Activated CD4-positive, alpha-beta T cell treated with anti-CD3 and anti-CD28 coated beads for 36 hours (primary cell): Measurements from ENCODE around the gene SECISBP2. TPM values are rescaled to one million over a fixed set of nuclear protein-coding genes. Genes with fewer than 3 reads are reported as not detected.
A peak's percentile ranks its signal among the peaks of the same experiment; 100 is the strongest.

ENCODE experiments used
- ATAC-seq: fragments of 200-7000 bp; cut with Tn5 transposase; one replicate; pipeline ENCODE4 v1.10.0; 2021; ENCODE audit warnings: mild to moderate bottlenecking, moderate library complexity
- CTCF ChIA-PET: fragments of 350-600 bp; sonication (Branson Sonifier 250); formaldehyde crosslinking; loops from one replicate; lab custom pipeline; 2021; ENCODE audit warnings: antibody characterized with exemption; lab: Charles Lee
- POLR2A ChIA-PET: fragments of 350-600 bp; sonication (Branson Sonifier 250); formaldehyde crosslinking; loops from one replicate; lab custom pipeline; 2021; ENCODE audit warnings: antibody characterized with exemption, inconsistent platforms; lab: Charles Lee
- DNase-seq: peaks from one replicate; pipeline ENCODE4 v3.0.0-alpha.2; 2020
- H3K27ac Mint-ChIP-seq: one replicate; pipeline ENCODE4 v1.8.0; 2021; ENCODE audit warnings: mixed read lengths
- H3K27me3 Mint-ChIP-seq: one replicate; pipeline ENCODE4 v1.8.0; 2021; ENCODE audit warnings: mixed read lengths
- H3K36me3 Mint-ChIP-seq: one replicate; pipeline ENCODE4 v1.8.0; 2021; ENCODE audit warnings: low read depth, mixed read lengths
- H3K4me1 Mint-ChIP-seq: one replicate; pipeline ENCODE4 v1.8.0; 2021; ENCODE audit warnings: mixed read lengths
- H3K4me3 Mint-ChIP-seq: one replicate; pipeline ENCODE4 v1.8.0; 2021; ENCODE audit warnings: mild to moderate bottlenecking, moderate library complexity, mixed read lengths
- H3K9me3 Mint-ChIP-seq: one replicate; pipeline ENCODE4 v1.8.0; 2021; ENCODE audit warnings: low read depth, mixed read lengths
- intact Hi-C, 2 experiments: fragments of 100-400 bp; cut with DNase I in 1 of 2; cut with micrococcal nuclease in 1 of 2; formaldehyde crosslinking; loops; one replicate each; pipeline versions ENCODE4 v1.14.2 to v1.15.1; 2022 to 2024; cut with DNase I, micrococcal nuclease
- total RNA-seq, 2 experiments: library from RNA; stranded (reverse); gene quantifications; one replicate each; pipeline ENCODE4 v1.2.3, GENCODE V29; 2021

SECISBP2 gene
- total RNA-seq, 2 experiments from 2014 or later: 38.6 to 49.9 TPM

DNA sequence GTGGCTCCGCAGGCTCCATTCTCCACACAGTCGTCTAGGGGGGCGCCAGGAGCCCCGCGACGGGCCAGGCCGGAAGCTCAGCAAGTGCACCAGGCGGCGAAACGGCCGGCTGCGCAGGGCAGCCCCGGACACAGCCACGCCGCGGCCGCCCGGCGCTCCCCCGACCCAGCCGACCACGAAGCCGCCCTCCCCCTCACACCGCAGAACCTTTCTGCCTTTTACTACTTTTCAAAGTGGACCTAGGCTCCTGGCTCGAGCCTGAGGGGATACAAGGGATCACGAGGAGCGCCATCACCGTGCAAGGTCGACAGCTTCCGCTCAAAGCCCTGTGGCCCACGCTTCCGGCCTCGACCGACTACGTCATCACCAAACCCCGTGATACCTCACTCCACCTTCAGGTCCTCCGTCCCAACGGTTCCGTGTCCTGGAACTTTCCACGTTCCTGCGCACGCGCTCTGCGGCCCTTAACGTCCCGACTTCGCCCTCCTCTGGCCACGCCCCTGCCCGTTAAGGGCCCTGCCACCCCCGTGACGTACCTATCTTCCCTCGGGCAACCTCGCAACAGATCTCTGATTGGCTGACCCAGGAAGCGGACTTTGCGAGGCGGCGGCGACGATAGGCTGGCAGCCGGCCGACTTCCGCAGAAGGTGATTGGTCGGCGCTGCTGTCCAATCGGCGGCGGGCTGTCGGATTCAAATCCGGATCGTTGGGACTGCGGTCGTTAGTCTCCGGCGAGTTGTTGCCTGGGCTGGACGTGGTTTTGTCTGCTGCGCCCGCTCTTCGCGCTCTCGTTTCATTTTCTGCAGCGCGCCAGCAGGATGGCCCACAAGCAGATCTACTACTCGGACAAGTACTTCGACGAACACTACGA is 7.6 kb upstream of the SECISBP2 start, which contains the start of gene CKS2:
CKS2 (plus strand) TSS at position 721 of the 871 bp plus-strand sequence; CDS start at position 819, 98 bp downstream.
- H3K36me3 Mint-ChIP-seq: peaks cover 58% of the 10 kb centered on the region

DNA sequence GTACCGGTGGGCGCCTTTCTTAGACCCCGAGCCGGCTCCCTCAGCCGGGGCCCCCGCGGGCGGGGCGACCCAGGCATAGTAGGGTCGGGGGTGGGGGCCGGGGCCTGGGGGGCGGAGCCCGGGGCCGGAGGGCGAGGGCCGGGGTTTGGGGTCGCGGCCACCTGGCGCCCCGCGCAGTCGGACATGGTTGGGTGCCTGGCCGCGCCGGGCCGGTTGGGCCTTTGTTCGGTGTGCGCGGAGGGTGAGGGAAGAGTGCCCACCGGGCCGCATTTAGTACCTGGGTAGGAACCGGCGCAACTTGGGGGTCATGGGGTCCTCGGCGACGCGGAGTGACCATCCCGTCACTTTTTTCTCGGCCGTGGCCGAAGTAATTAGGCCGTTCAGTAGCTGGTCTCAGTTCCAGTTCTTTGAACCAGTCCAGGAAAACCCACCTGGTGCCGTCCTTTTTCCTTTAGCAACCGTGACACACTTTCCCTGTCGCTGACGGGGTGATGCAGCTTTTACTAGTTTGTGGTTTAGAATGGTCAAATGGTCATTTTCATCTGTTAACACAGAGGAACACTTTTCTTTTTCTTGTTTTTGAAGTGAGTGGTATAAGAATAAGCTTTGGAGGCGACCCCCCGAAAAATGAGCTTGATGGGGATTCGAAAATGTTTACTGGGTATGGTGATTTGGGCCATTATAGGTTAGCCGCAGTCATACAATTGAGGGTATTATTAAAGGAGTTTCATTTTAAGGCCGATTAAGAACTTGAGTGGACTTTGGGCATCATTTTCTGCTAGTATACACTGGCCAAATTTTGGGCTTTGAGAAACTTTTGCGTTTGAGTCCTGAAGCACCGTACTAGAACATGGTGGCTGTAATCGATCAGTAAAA is 6.7 kb upstream of the SECISBP2 start:
- Mint-ChIP-seq H3K4me3 (peak overlapping the region; percentile 87), H3K9me3 (no peaks in the 10 kb centered on the region), H3K4me1 (peaks cover 44% of the 10 kb centered on the region), H3K36me3 (peaks cover 63% of the 10 kb centered on the region), H3K27ac (peak overlapping the region; percentile 97), H3K27me3 (no peaks in the 10 kb centered on the region)
- POLR2A ChIA-PET: interaction anchor here (1.4 kb wide), 1 partner anchor 14 kb away, joined by 4 read pairs; no protein-coding TSS in a partner anchor
- DNase-seq (no peak), ATAC-seq (no peak)
- intact Hi-C loops: loop anchor here (10.0 kb wide), 4 partner anchors 213 to 1337 kb away; partner anchors contain the start of gene CDK20 (in 1 of the 2)
- CTCF ChIA-PET: interaction anchor here (0.8 kb wide), 1 partner anchor 8 kb away, joined by 3 read pairs; no protein-coding TSS in a partner anchor

More for the DNA sequence above, 7.6 kb upstream of the SECISBP2 start, which contains the start of gene CKS2:
- intact Hi-C loops: loop anchor here (1.0 to 10.0 kb wide), 5 partner anchors 8 to 1336 kb away; partner anchors contain the start of genes SECISBP2 (in 2 of the 2) and CDK20 (in 1 of the 2)
- ChIA-PET CTCF (interaction anchor here (0.7 kb wide), 1 partner anchor 8 kb away, joined by 7 read pairs; the partner anchor contains the start of gene SECISBP2), POLR2A (interaction anchor here (1.4 kb wide), 1 partner anchor 15 kb away, joined by 4 read pairs; no protein-coding TSS in a partner anchor)
- peak; percentile 100 for DNase-seq
- peaks cover 39% of the 10 kb centered on the region for H3K4me1 Mint-ChIP-seq
- no peaks in the 10 kb centered on the region for H3K9me3 Mint-ChIP-seq
- peak; percentile 92 for ATAC-seq
- peak within 1 kb of the TSS; percentile 97 for H3K27ac Mint-ChIP-seq
- H3K27me3 Mint-ChIP-seq: no peaks in the 10 kb centered on the region
- H3K4me3 Mint-ChIP-seq: peak within 1 kb of the TSS; percentile 87

DNA sequence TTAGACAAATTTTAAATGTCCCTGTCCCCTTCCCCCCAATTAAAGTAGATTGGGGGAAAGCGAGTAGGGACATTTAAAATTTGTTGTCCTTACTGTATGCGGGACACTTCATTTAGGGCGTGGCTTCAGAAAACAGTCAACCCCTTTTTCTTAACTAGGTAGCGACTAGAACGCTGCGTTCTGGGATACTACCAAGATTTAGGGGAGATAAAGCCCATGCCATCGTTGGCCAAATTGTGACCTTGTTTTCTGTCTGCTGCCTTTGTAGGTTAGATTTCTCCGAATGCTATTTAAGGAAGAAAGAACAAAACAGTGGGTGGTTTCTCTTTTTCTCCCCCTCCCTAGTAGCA is 6.1 kb upstream of the SECISBP2 start:
- POLR2A ChIA-PET: no interaction called here
- no peaks in the 10 kb centered on the region for H3K9me3 Mint-ChIP-seq
- peak overlapping the region; percentile 72 for H3K27ac Mint-ChIP-seq
- CTCF ChIA-PET: interaction anchor here (0.8 kb wide), 1 partner anchor 8 kb away, joined by 3 read pairs; no protein-coding TSS in a partner anchor
- intact Hi-C loops: loop anchor here (10.0 kb wide), 4 partner anchors 213 to 1337 kb away; partner anchors contain the start of gene CDK20 (in 1 of the 2)
- no peak for ATAC-seq
- peak overlapping the region; percentile 87 for H3K4me3 Mint-ChIP-seq
- peaks cover 50% of the 10 kb centered on the region for H3K4me1 Mint-ChIP-seq
- H3K36me3 Mint-ChIP-seq: peaks cover 69% of the 10 kb centered on the region
- peak; percentile 17 for DNase-seq
- no peaks in the 10 kb centered on the region for H3K27me3 Mint-ChIP-seq

DNA sequence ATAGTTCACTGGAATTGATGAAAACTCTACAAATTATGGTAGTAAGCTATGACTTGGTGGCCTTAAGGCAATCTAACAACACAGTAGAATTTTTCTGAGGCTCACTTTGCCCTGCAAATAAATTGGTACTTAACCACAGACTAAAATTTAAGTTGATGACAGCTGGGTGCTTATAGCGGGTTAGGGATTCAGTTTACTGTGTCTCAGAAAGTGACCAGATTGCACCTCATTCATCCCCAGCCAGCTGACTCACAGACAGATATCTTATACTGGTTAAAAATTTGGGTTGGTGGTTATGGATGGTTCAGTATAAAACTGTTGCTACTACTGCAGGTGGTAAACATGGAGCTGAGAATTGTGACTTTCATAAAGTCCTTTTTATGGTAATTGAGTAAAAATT is 4.5 kb upstream of the SECISBP2 start:
- POLR2A ChIA-PET: interaction anchor here (0.5 kb wide), 1 partner anchor 109 kb away, joined by 3 read pairs; no protein-coding TSS in a partner anchor
- CTCF ChIA-PET: no interaction called here
- DNase-seq (no peak), ATAC-seq (no peak)
- Mint-ChIP-seq H3K4me3 (peak overlapping the region; percentile 87), H3K27me3 (no peaks in the 10 kb centered on the region), H3K27ac (peak overlapping the region; percentile 65), H3K36me3 (peaks cover 71% of the 10 kb centered on the region), H3K9me3 (no peaks in the 10 kb centered on the region), H3K4me1 (peaks cover 56% of the 10 kb centered on the region)
- intact Hi-C loops: loop anchor here (10.0 kb wide), 4 partner anchors 211 to 1339 kb away; partner anchors contain the start of gene CDK20 (in 1 of the 2)

DNA sequence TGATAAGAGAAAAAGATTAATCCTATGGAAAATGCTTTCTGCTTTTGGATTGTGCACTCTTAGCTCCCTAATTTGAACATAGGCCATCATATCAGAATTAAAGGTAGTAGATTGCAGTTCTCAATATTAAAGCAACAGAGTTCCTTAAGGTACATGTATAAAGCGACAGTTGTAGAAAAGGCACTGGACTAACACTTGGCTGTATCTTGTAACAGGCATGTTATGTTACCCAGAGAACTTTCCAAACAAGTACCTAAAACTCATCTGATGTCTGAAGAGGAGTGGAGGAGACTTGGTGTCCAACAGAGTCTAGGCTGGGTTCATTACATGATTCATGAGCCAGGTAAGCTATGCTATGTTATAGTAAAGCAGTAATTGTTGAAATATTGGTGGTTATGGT is 3.3 kb upstream of the SECISBP2 start:
- POLR2A ChIA-PET: no interaction called here
- peaks cover 71% of the 10 kb centered on the region for H3K36me3 Mint-ChIP-seq
- no peaks in the 10 kb centered on the region for H3K9me3 Mint-ChIP-seq
- CTCF ChIA-PET: no interaction called here
- intact Hi-C loops: loop anchor here (10.0 kb wide), 4 partner anchors 210 to 1340 kb away; partner anchors contain the start of gene CDK20 (in 1 of the 2)
- peak overlapping the region; percentile 87 for H3K4me3 Mint-ChIP-seq
- H3K27me3 Mint-ChIP-seq: no peaks in the 10 kb centered on the region
- H3K27ac Mint-ChIP-seq: peak overlapping the region; percentile 65
- ATAC-seq: no peak
- no peak for DNase-seq
- H3K4me1 Mint-ChIP-seq: peaks cover 52% of the 10 kb centered on the region

DNA sequence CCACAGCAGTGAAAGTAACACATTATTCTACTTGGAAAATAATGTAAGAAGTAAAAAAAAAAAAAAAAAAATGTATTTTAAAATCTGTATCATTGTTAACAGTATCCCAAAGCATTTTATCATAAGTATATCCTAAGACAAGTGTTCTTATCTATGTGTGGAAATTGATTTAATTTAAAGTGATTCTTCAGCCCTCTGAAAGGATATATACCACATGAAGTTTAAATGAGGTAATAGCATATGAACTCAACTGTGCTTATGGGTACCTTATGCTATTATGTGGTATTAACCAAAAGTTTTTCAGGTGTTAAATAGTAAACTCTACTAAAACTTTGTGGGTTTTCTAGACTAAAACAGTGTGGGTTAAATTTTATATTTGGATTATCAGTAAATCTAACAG is 2.8 kb upstream of the SECISBP2 start:
- intact Hi-C loops: loop anchor here (10.0 kb wide), 4 partner anchors 209 to 1341 kb away; partner anchors contain the start of gene CDK20 (in 1 of the 2)
- H3K4me3 Mint-ChIP-seq: no peak overlapping the region
- ATAC-seq: no peak
- H3K27ac Mint-ChIP-seq: no peak overlapping the region
- H3K36me3 Mint-ChIP-seq: peaks cover 72% of the 10 kb centered on the region
- ChIA-PET CTCF (no interaction called here), POLR2A (no interaction called here)
- H3K4me1 Mint-ChIP-seq: peaks cover 55% of the 10 kb centered on the region
- DNase-seq: no peak
- no peaks in the 10 kb centered on the region for H3K9me3 Mint-ChIP-seq
- no peaks in the 10 kb centered on the region for H3K27me3 Mint-ChIP-seq

DNA sequence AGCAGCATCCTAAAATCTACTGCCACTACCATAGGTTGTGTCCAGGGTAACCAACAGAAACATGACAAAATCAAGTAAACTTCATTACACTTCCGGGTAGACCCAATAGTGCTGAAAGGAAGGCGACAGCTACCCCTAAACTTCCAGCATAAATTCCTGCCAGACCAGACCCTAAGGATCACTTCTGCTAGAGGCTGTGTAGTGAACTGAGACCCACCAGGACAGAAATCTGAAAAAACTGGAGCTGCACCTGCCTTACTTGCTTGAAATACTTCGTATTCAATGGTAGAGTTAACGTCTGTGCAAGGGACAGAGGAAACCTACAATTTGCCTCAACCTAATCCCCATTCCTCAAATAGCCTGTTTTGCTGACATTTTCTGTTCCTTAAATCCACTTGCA is 1.0 kb upstream of the SECISBP2 start:
- Mint-ChIP-seq H3K9me3 (no peaks in the 10 kb centered on the region), H3K4me1 (peaks cover 73% of the 10 kb centered on the region), H3K27ac (peak overlapping the region; percentile 84), H3K4me3 (peak overlapping the region; percentile 82), H3K36me3 (peaks cover 78% of the 10 kb centered on the region), H3K27me3 (no peaks in the 10 kb centered on the region)
- POLR2A ChIA-PET: interaction anchor here (0.6 kb wide), 1 partner anchor 652 kb away, joined by 3 read pairs; no protein-coding TSS in a partner anchor
- no peak for ATAC-seq
- CTCF ChIA-PET: no interaction called here
- no peak for DNase-seq
- intact Hi-C loops: loop anchor here (10.0 kb wide), 4 partner anchors 208 to 1342 kb away; partner anchors contain the start of gene CDK20 (in 1 of the 2)

DNA sequence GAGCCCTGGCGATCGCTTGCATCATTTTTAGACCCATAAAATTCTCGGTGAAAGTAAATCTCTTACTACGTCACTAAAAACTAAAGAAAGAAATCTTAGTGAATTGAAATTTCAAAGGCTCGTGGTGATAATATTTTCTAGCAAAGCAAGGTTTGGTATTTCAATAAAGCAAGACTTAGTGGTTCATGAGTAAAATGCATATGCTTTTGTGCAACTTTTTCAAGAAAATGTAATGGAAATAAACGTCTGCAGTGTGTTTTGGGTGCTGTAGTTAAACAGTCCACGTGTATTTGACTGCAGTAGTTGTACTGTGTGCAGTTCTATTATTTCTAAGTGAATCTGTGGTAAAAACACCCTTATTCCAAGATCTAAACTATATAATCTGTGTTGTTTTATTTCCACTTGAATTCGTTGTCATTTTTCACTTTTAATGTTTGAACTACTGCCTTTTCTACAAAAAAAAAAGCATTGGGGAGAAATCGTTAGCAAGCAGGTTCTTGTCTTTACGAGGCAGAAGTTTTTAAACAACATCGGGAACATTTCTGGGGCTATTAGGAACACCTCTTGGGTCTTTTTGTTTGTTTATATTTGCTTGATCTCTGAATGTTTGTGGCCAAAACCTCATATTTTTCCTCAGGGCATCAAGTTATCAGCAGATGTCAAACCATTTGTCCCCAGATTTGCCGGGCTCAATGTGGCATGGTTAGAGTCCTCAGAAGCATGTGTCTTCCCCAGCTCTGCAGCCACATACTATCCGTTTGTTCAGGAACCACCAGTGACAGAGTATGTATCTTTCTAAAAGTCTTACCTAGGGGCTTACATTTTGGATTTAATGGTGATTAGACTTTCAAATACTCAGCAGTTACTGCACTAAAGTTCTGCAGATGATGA is 960 bp downstream of the SECISBP2 start:
- DNase-seq (no peak), ATAC-seq (no peak)
- peak overlapping the region; percentile 82 for H3K4me3 Mint-ChIP-seq
- H3K27me3 Mint-ChIP-seq: no peaks in the 10 kb centered on the region
- H3K4me1 Mint-ChIP-seq: peaks cover 79% of the 10 kb centered on the region
- CTCF ChIA-PET: interaction anchor here (1.0 to 1.4 kb wide), 3 partner anchors 8 to 230 kb away, joined by 3 to 4 read pairs (median 3); no protein-coding TSS in a partner anchor
- POLR2A ChIA-PET: interaction anchor here (0.6 to 1.0 kb wide), 2 partner anchors 10 to 159 kb away, joined by 3 to 7 read pairs; no protein-coding TSS in a partner anchor
- no peaks in the 10 kb centered on the region for H3K9me3 Mint-ChIP-seq
- peaks cover 62% of the 10 kb centered on the region for H3K36me3 Mint-ChIP-seq
- peak overlapping the region; percentile 98 for H3K27ac Mint-ChIP-seq
- intact Hi-C loops: loop anchor here (1.0 to 10.0 kb wide), 11 partner anchors 21 to 1344 kb away; partner anchors contain the start of genes CDK20 (in 1 of the 2) and SPIN1 (in 1 of the 2)

DNA sequence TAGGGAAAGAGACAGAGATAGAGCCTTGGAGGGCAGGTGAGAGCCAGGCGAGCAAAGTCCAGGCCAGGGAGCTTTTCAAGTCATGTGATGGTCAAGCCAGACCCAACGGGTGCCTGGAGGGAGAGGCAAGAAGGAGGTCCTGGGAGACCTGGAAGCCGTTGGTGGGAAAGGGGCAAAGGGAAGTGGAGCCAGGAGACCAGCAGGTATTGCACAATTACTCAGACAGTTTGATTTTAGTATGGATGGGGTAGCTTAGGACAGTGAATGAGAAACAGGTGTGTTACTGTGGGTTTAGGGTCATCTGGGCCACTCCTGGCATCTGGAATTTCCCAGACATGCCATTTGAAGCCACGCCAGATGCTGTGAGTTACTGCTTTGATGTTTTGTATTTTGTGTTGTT is 5.1 kb downstream of the SECISBP2 start:
- no peaks in the 10 kb centered on the region for H3K9me3 Mint-ChIP-seq
- H3K27ac Mint-ChIP-seq: peak overlapping the region; percentile 13
- CTCF ChIA-PET: interaction anchor here (1.3 to 2.1 kb wide), 3 partner anchors 12 to 225 kb away, joined by 3 to 6 read pairs (median 4); no protein-coding TSS in a partner anchor
- ATAC-seq (no peak), DNase-seq (no peak)
- intact Hi-C loops: no loop called here
- no peaks in the 10 kb centered on the region for H3K27me3 Mint-ChIP-seq
- peaks cover 30% of the 10 kb centered on the region for H3K36me3 Mint-ChIP-seq
- POLR2A ChIA-PET: no interaction called here
- H3K4me3 Mint-ChIP-seq: no peak overlapping the region
- H3K4me1 Mint-ChIP-seq: peaks cover 59% of the 10 kb centered on the region
